Osteoblast (primary cell): ENCODE data around the gene RAB20. TPM values are rescaled to one million over a fixed set of nuclear protein-coding genes. Genes with fewer than 3 reads are reported as not detected.

Experiments
- DNase-seq: peaks from one replicate; pipeline ENCODE4 v3.0.0; 2011; ENCODE audit warnings: low spot score, mixed read lengths; ENCODE audit not compliant: insufficient read length; ENCODE audit errors: missing footprints
- H2AFZ ChIP-seq: 2 replicates; pipeline ENCODE4 v1.6.0; 2011; ENCODE audit warnings: mild to moderate bottlenecking, low read length
- H3K27ac ChIP-seq: 2 replicates; pipeline ENCODE4 v1.5.1; 2011; ENCODE audit warnings: mild to moderate bottlenecking, low read depth, low read length, moderate library complexity
- H3K27me3 ChIP-seq: 2 replicates; pipeline ENCODE4 v1.6.0; 2012; ENCODE audit warnings: mild to moderate bottlenecking, control low read depth, inconsistent platforms, low read length, moderate library complexity; ENCODE audit not compliant: insufficient read depth
- H3K36me3 ChIP-seq: 2 replicates; pipeline ENCODE4 v1.5.1; 2011; ENCODE audit warnings: mild to moderate bottlenecking, low read length, control low read depth, moderate library complexity; ENCODE audit not compliant: insufficient read depth
- H3K4me1 ChIP-seq: 2 replicates; pipeline ENCODE4 v1.5.1; 2011; ENCODE audit warnings: mild to moderate bottlenecking, low read length, control low read depth, moderate library complexity; ENCODE audit not compliant: insufficient read depth
- H3K4me2 ChIP-seq: 2 replicates; pipeline ENCODE4 v1.6.0; 2011; ENCODE audit warnings: mild to moderate bottlenecking, low read length; ENCODE audit not compliant: insufficient read depth
- H3K4me3 ChIP-seq: fragments of 200-600 bp; sonication (generic); 3 replicates; pipeline ENCODE4 v1.5.1; 2012; ENCODE audit warnings: mild to moderate bottlenecking, low read length, inconsistent platforms; ENCODE audit not compliant: insufficient read depth
- H3K79me2 ChIP-seq: 2 replicates; pipeline ENCODE4 v1.6.0; 2012; ENCODE audit warnings: mild to moderate bottlenecking, low read length, control low read depth, inconsistent platforms; ENCODE audit not compliant: insufficient read depth
- H3K9me3 ChIP-seq: 2 replicates; pipeline ENCODE4 v1.5.1; 2011; ENCODE audit warnings: low read depth, low read length, control low read depth
- H4K20me1 ChIP-seq: 2 replicates; pipeline ENCODE4 v1.6.0; 2012; ENCODE audit warnings: mild to moderate bottlenecking, low read length, control low read depth; ENCODE audit not compliant: insufficient read depth
- total RNA-seq: library from RNA; depleted of rRNA; stranded (reverse); fragments of >200 nt; gene quantifications from 2 replicates; pipeline ENCODE4 v1.2.3, GENCODE V29; 2012
- TF ChIP-seq, protein P1 (sequence below): IDR thresholded peaks from 2 replicates; pipeline ENCODE4 v1.5.1; 2011; ENCODE audit warnings: mild to moderate bottlenecking, low read depth, low read length, moderate library complexity; ENCODE audit errors: extremely low read depth

Gene RAB20
- total RNA-seq, 1 donor = 3.6 TPM

DNA sequence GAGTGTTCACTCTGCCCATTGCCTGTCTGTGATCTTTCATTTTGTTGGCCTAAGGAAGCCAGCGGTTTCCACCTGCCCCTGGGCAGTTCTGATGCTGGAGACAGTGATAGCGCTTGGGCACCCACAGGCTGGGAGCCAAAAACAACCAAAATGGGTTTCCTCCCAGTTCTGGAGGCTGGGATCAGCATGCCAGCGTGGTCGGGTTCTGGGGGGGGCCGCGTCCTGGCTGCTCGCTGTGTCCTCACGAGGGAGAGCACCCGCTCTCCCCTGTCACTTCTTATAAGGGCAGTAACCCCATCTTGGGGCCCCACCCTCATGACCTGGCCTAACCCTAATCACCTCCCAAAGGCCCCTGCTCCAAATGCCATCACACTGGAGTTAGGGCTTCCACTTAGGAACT is 67.9 kb downstream of the RAB20 start:
- H3K36me3 ChIP-seq = peaks cover 98% of the 10 kb centered on the region
- TF ChIP-seq, protein P1, sequence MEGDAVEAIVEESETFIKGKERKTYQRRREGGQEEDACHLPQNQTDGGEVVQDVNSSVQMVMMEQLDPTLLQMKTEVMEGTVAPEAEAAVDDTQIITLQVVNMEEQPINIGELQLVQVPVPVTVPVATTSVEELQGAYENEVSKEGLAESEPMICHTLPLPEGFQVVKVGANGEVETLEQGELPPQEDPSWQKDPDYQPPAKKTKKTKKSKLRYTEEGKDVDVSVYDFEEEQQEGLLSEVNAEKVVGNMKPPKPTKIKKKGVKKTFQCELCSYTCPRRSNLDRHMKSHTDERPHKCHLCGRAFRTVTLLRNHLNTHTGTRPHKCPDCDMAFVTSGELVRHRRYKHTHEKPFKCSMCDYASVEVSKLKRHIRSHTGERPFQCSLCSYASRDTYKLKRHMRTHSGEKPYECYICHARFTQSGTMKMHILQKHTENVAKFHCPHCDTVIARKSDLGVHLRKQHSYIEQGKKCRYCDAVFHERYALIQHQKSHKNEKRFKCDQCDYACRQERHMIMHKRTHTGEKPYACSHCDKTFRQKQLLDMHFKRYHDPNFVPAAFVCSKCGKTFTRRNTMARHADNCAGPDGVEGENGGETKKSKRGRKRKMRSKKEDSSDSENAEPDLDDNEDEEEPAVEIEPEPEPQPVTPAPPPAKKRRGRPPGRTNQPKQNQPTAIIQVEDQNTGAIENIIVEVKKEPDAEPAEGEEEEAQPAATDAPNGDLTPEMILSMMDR = no peak
- H3K27ac ChIP-seq = no peak overlapping the region
- H3K4me3 ChIP-seq = no peak overlapping the region
- H3K9me3 ChIP-seq = no peaks in the 10 kb centered on the region
- H4K20me1 ChIP-seq = no peaks in the 10 kb centered on the region
- no peaks in the 10 kb centered on the region for H3K27me3 ChIP-seq
- no peaks in the 10 kb centered on the region for H3K79me2 ChIP-seq
- DNase-seq = no peak
- no peak overlapping the region for H3K4me2 ChIP-seq
- H2AFZ ChIP-seq = no peak overlapping the region
- no peaks in the 10 kb centered on the region for H3K4me1 ChIP-seq

DNA sequence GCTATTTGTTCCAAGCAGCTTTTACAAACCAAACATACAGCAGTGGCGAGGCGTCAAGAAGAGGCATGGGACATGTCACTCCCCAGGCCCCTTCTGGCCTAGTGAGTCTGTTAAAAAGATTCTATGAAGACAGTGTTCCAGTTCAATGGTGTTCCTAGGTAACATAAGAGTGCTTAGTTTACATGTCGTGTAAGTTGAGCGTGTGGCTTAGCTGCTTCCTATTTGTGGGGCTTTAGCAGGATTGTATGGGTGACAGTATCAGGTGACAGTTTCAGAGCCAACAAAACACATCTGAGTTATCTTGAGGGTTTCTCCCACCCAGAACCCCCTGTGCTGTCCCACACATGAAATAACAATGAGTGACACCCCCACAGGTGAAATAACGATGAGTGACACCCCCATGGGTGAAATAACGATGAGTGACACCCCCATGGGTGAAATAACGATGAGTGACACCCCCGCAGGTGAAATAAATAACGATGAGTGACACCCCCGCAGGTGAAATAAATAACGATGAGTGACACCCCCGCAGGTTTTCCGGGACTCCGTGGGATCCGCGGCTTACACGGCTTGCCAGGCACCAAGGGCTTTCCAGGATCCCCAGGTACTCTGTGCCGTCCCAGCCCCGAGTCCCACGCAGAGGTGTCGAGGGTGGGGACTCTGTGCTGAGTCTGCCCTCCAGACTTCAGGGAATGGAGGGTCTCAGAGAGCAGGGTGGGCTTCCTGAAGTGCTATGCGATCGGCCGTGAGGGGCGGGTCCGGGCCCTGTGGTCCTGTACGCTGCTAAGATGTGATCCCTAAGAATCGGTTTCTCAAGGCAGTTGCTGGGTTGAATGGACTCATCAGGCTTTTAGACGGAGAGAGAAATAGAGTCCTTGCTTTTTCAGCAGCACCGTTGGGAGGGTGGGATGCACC is 68.6 kb downstream of the RAB20 start:
- Histone ChIP-seq H3K4me3 (no peak overlapping the region), H3K4me1 (no peaks in the 10 kb centered on the region), H3K36me3 (peaks cover 96% of the 10 kb centered on the region), H4K20me1 (no peaks in the 10 kb centered on the region), H2AFZ (no peak overlapping the region), H3K9me3 (no peaks in the 10 kb centered on the region), H3K27ac (no peak overlapping the region), H3K79me2 (no peaks in the 10 kb centered on the region), H3K27me3 (no peaks in the 10 kb centered on the region), H3K4me2 (no peak overlapping the region)
- DNase-seq = peak; percentile 15
- TF ChIP-seq, protein P1 = no peak

DNA sequence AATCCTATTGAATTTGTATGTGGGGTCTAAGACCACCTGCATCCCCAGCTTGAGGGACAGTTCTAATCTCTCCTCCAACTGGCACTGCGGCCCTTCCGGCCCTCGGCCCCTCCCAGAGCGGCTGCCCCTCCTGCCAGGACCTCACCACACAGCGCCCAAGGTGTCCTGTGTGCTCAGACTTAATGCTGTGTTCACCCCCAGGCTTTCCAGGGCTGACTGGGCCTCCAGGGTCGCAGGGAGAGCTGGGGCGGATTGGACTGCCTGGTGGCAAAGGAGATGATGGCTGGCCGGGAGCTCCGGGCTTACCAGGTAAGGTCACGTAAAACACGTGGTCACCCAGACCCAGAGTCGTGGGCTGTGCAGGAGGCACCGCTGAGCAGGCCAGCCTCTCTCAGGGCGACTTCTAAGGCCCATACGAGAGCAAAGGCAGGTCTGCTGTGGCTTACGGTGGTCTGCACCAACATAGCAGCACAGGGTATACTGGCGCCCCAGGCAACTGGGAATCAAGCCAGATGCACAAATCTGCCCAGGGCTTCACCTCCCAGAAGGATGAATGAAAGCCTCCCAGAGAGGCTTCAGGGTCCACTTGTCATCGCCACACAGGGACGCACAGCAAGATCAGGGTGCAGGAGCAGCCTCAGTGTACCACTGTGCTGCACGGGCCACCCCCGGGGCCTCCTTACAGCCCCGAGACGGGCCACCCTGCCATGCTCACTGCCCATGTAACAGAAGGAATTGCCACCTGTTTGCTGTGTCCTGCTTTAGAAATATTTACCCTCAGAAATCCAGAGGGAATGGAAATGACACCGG is 69.4 kb downstream of the RAB20 start:
- Histone ChIP-seq H3K27ac (no peak overlapping the region), H3K79me2 (no peaks in the 10 kb centered on the region), H3K4me1 (no peaks in the 10 kb centered on the region), H3K4me3 (no peak overlapping the region), H3K27me3 (no peaks in the 10 kb centered on the region), H2AFZ (no peak overlapping the region), H3K36me3 (peaks cover 96% of the 10 kb centered on the region), H3K9me3 (no peaks in the 10 kb centered on the region), H4K20me1 (no peaks in the 10 kb centered on the region), H3K4me2 (no peak overlapping the region)
- TF ChIP-seq, protein P1 = no peak
- DNase-seq = peak; percentile 62
